Skeletal muscle satellite cell (primary cell): ENCODE measurements around the gene RNF166. TPM values are rescaled to one million over a fixed set of nuclear protein-coding genes. Genes with fewer than 3 reads are reported as not detected.

Source experiments
- H3K27me3 ChIP-seq: 2 replicates; pipeline ENCODE4 v1.7.0; 2013; ENCODE audit warnings: low read length; ENCODE audit not compliant: control insufficient read depth, insufficient read depth
- H3K36me3 ChIP-seq: 2 replicates; pipeline ENCODE4 v1.7.0; 2013; ENCODE audit warnings: mild to moderate bottlenecking, control low read depth, low read length; ENCODE audit not compliant: insufficient read depth
- H3K4me1 ChIP-seq: 2 replicates; pipeline ENCODE4 v1.7.0; 2013; ENCODE audit warnings: low read length; ENCODE audit not compliant: control insufficient read depth, insufficient read depth
- H3K4me2 ChIP-seq: 2 replicates; pipeline ENCODE4 v1.7.0; 2013; ENCODE audit warnings: mild to moderate bottlenecking, low read length
- H3K4me3 ChIP-seq: 2 replicates; pipeline ENCODE4 v1.7.0; 2013; ENCODE audit warnings: low read length
- H3K9ac ChIP-seq: 2 replicates; pipeline ENCODE4 v1.7.0; 2013; ENCODE audit warnings: mild to moderate bottlenecking, low read depth, low read length, moderate library complexity
- H3K9me3 ChIP-seq: replicated peaks from 2 replicates; pipeline ENCODE4 v1.7.0; 2013; ENCODE audit warnings: mild to moderate bottlenecking, control low read depth, low read length
- total RNA-seq: library from RNA; depleted of rRNA; stranded (reverse); fragments of >200 nt; gene quantifications from 2 replicates; pipeline ENCODE4 v1.2.3, GENCODE V29; 2012; rRNA removed

Gene RNF166
- 8.7 and 9.4 TPM in 2 replicates for total RNA-seq

GRCh38 chr16:88706229-88706964, at the start of gene RNF166, which contains the start of gene CTU2:
Gene RNF166, minus strand, starts transcription at chr16:88706408. Its CDS starts 83 bp downstream, at chr16:88706325.
Gene CTU2, plus strand, starts transcription at chr16:88706503. Its CDS starts 28 bp downstream, at chr16:88706531.
- H3K36me3 ChIP-seq = peaks cover 12% of the 10 kb centered on the region
- no peaks in the 10 kb centered on the region for H3K27me3 ChIP-seq
- no peaks in the 10 kb centered on the region for H3K9me3 ChIP-seq
- peak within 1 kb of the TSS; percentile 82 for H3K9ac ChIP-seq
- H3K4me3 ChIP-seq = peak within 1 kb of the TSS; percentile 86
- peak within 1 kb of the TSS; percentile 98 for H3K4me2 ChIP-seq
- H3K4me1 ChIP-seq = peaks cover 25% of the 10 kb centered on the region

GRCh38 chr16:88754912-88755744, 48.9 kb upstream of the RNF166 start:
- H3K4me1 ChIP-seq = peaks cover 52% of the 10 kb centered on the region
- H3K36me3 ChIP-seq = peaks cover 26% of the 10 kb centered on the region
- H3K27me3 ChIP-seq = no peaks in the 10 kb centered on the region
- H3K4me2 ChIP-seq = peak overlapping the region; percentile 50
- H3K9me3 ChIP-seq = no peaks in the 10 kb centered on the region
- peak overlapping the region; percentile 24 for H3K9ac ChIP-seq
- H3K4me3 ChIP-seq = no peak overlapping the region

GRCh38 chr16:88754109-88754911, 48.1 kb upstream of the RNF166 start:
- Histone ChIP-seq H3K4me3 (no peak overlapping the region), H3K36me3 (peaks cover 26% of the 10 kb centered on the region), H3K9me3 (no peaks in the 10 kb centered on the region), H3K4me2 (peak overlapping the region; percentile 50), H3K27me3 (no peaks in the 10 kb centered on the region), H3K4me1 (peaks cover 44% of the 10 kb centered on the region), H3K9ac (no peak overlapping the region)

GRCh38 chr16:88753602-88754001, 47.4 kb upstream of the RNF166 start:
- Histone ChIP-seq H3K9ac (no peak overlapping the region), H3K36me3 (peaks cover 22% of the 10 kb centered on the region)

GRCh38 chr16:88753191-88753590, 47.0 kb upstream of the RNF166 start:
- H3K36me3 ChIP-seq = peaks cover 21% of the 10 kb centered on the region
- peaks cover 33% of the 10 kb centered on the region for H3K4me1 ChIP-seq
- no peak overlapping the region for H3K4me2 ChIP-seq
- no peaks in the 10 kb centered on the region for H3K9me3 ChIP-seq
- no peak overlapping the region for H3K4me3 ChIP-seq
- H3K9ac ChIP-seq = no peak overlapping the region
- H3K27me3 ChIP-seq = no peaks in the 10 kb centered on the region

More at GRCh38 chr16:88753602-88754001, 47.4 kb upstream of the RNF166 start:
- Histone ChIP-seq H3K4me2 (no peak overlapping the region), H3K4me3 (no peak overlapping the region), H3K27me3 (no peaks in the 10 kb centered on the region), H3K4me1 (peaks cover 37% of the 10 kb centered on the region), H3K9me3 (no peaks in the 10 kb centered on the region)

GRCh38 chr16:88752386-88753002, 46.3 kb upstream of the RNF166 start:
- Histone ChIP-seq H3K27me3 (no peaks in the 10 kb centered on the region), H3K4me3 (no peak overlapping the region), H3K9me3 (no peaks in the 10 kb centered on the region), H3K9ac (no peak overlapping the region), H3K36me3 (peaks cover 23% of the 10 kb centered on the region), H3K4me1 (peaks cover 28% of the 10 kb centered on the region), H3K4me2 (no peak overlapping the region)

- no peak overlapping the region for H3K4me2 ChIP-seq
- H3K27me3 ChIP-seq = no peaks in the 10 kb centered on the region
- H3K9me3 ChIP-seq = no peaks in the 10 kb centered on the region
- peaks cover 27% of the 10 kb centered on the region for H3K36me3 ChIP-seq
- H3K4me1 ChIP-seq = peaks cover 33% of the 10 kb centered on the region
- H3K4me3 ChIP-seq = no peak overlapping the region
- H3K9ac ChIP-seq = no peak overlapping the region
Observed at GRCh38 chr16:88750854-88751253, 44.6 kb upstream of the RNF166 start.

GRCh38 chr16:88749358-88749757, 43.1 kb upstream of the RNF166 start:
- Histone ChIP-seq H3K4me1 (peaks cover 18% of the 10 kb centered on the region), H3K4me3 (no peak overlapping the region), H3K27me3 (no peaks in the 10 kb centered on the region), H3K9ac (no peak overlapping the region), H3K4me2 (no peak overlapping the region), H3K36me3 (peaks cover 27% of the 10 kb centered on the region), H3K9me3 (no peaks in the 10 kb centered on the region)

- H3K9ac ChIP-seq = no peak overlapping the region
- H3K27me3 ChIP-seq = no peaks in the 10 kb centered on the region
- H3K9me3 ChIP-seq = no peaks in the 10 kb centered on the region
- peaks cover 27% of the 10 kb centered on the region for H3K36me3 ChIP-seq
- H3K4me1 ChIP-seq = peaks cover 8% of the 10 kb centered on the region
- no peak overlapping the region for H3K4me3 ChIP-seq
- no peak overlapping the region for H3K4me2 ChIP-seq
Observed at GRCh38 chr16:88748364-88748763, 42.2 kb upstream of the RNF166 start.

- H3K9ac ChIP-seq = no peak overlapping the region
Observed at GRCh38 chr16:88747588-88748301, 41.5 kb upstream of the RNF166 start.

More at GRCh38 chr16:88747588-88748301, 41.5 kb upstream of the RNF166 start:
- H3K27me3 ChIP-seq = no peaks in the 10 kb centered on the region
- no peak overlapping the region for H3K4me3 ChIP-seq
- peaks cover 31% of the 10 kb centered on the region for H3K36me3 ChIP-seq
- H3K9me3 ChIP-seq = no peaks in the 10 kb centered on the region
- H3K4me2 ChIP-seq = no peak overlapping the region
- H3K4me1 ChIP-seq = peaks cover 8% of the 10 kb centered on the region
